Measurements from ENCODE around the gene ANO10. TPM values are rescaled to one million over a fixed set of nuclear protein-coding genes. Genes with fewer than 3 reads are reported as not detected.
"Not testable (repeated sequence)": the region's sequence is repeated elsewhere in the genome, so short reads cannot be mapped to it uniquely, and the experiment has no call there.

The ANO10 gene
- total RNA-seq, 1 experiment from 2014 or later: 23.7 TPM

DNA sequence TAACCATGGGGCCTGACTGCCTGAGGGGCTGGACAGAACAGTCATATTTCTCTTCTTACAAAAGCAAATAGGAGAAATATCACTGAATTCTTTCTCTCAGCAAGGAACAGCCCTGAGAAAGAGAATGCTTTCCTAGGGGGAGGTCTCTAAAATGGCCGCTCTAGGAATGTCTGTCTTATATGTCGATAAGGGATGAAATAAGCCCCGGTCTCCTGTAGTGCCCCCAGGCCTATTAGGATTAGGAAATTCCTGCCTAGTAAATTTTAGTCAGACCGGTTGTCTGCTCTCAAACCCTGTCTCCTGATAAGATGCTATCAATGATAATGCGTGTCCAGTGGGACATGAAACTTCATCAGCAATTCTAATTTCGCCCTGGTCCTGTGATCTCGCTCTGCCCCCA lies 103.3 kb downstream of the ANO10 start:
- intact Hi-C loops (cut with micrococcal nuclease); CTCF ChIA-PET; ATAC-seq; H3K9me2 ChIP-seq (replicated peaks; ENCODE audit: low read length); DNase-seq; POLR2A ChIA-PET (ENCODE audit: unreplicated experiment); H3K27me3 ChIP-seq (ENCODE audit: low read length); H3K4me3 ChIP-seq (ENCODE audit: low read length); H3K4me2 ChIP-seq (ENCODE audit: low read length); H2AFZ ChIP-seq (ENCODE audit: low read length); BruUV-seq (replicated peaks); H4K20me1 ChIP-seq (ENCODE audit: low read length); H3K4me1 ChIP-seq (ENCODE audit: insufficient read depth, low read length); H3K9ac ChIP-seq (ENCODE audit: low read length); H3K27ac ChIP-seq (ENCODE audit: low read length); H3K79me2 ChIP-seq (ENCODE audit: low read length); H3F3A ChIP-seq (ENCODE audit: low read length, unreplicated experiment): not testable (repeated sequence)
- H3K9me3 ChIP-seq (ENCODE audit: low read length): peaks cover 11% of the 10 kb centered on the region; the same call in 1 of the 2 replicates
- H3K36me3 ChIP-seq (ENCODE audit: low read depth, low read length): peaks cover 28% of the 10 kb centered on the region; the same call in 1 of the 2 replicates

DNA sequence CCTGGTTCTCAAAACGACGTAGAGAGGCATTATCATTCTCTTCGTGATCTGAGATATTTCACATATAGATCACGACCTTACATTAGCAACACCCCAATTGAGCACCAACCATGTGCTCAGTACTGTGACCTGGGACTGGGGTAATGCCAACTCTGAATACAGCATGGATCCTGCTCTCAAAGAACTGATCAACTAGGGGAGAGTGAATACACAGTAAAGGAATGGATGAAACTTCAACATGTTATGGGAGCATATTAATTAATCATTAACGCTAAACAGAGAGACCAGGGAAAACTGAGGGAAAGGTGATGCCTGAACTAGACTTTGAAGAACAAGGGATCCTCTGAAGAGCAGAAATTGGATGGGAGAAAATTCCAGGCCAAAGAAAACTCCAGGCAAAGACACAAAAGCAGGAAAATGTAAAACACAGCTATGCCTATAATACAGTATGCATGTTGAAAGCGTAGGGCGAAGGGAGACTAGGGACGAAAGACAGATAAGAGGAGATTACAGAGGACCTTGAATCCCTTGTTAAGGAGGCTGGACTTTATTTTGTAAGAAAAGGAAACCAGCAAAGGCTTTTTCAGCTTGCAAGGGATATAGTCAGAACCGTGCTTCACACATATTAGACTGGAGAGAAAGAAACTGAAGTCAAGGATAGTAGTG lies 105.7 kb downstream of the ANO10 start:
- no peak overlapping the region for H3K27ac ChIP-seq (ENCODE audit: low read length)
- no peaks in the 10 kb centered on the region for H3K4me1 ChIP-seq (ENCODE audit: insufficient read depth, low read length)
- H3K27me3 ChIP-seq (ENCODE audit: low read length): no peaks in the 10 kb centered on the region
- ChIA-PET POLR2A (ENCODE audit: unreplicated experiment) (no interaction called here), CTCF (interaction anchor here (0.7 kb wide), 1 partner anchor 116 kb away, joined by 3 read pairs; no protein-coding TSS in a partner anchor)
- no peak overlapping the region for H3K4me2 ChIP-seq (ENCODE audit: low read length)
- intact Hi-C loops (cut with micrococcal nuclease): no loop called here
- H3K9me2 ChIP-seq (replicated peaks; ENCODE audit: low read length): no peaks in the 10 kb centered on the region
- H3K9me3 ChIP-seq (ENCODE audit: low read length): peaks cover 11% of the 10 kb centered on the region; the same call in 1 of the 2 replicates
- H3K4me3 ChIP-seq (ENCODE audit: low read length): no peak overlapping the region
- H3K36me3 ChIP-seq (ENCODE audit: low read depth, low read length): peaks cover 22% of the 10 kb centered on the region; the same call in 1 of the 2 replicates
- no TSS peak for BruUV-seq (replicated peaks)
- no peak overlapping the region for H2AFZ ChIP-seq (ENCODE audit: low read length)
- H4K20me1 ChIP-seq (ENCODE audit: low read length): no peaks in the 10 kb centered on the region
- no peaks in the 10 kb centered on the region for H3F3A ChIP-seq (ENCODE audit: low read length, unreplicated experiment)
- no peak for TF ChIP-seq EZH2phosphoT487 (IDR thresholded peaks at IDR 0.05; ENCODE audit: borderline replicate concordance, low read length)
- TF ChIP-seq, protein P1, sequence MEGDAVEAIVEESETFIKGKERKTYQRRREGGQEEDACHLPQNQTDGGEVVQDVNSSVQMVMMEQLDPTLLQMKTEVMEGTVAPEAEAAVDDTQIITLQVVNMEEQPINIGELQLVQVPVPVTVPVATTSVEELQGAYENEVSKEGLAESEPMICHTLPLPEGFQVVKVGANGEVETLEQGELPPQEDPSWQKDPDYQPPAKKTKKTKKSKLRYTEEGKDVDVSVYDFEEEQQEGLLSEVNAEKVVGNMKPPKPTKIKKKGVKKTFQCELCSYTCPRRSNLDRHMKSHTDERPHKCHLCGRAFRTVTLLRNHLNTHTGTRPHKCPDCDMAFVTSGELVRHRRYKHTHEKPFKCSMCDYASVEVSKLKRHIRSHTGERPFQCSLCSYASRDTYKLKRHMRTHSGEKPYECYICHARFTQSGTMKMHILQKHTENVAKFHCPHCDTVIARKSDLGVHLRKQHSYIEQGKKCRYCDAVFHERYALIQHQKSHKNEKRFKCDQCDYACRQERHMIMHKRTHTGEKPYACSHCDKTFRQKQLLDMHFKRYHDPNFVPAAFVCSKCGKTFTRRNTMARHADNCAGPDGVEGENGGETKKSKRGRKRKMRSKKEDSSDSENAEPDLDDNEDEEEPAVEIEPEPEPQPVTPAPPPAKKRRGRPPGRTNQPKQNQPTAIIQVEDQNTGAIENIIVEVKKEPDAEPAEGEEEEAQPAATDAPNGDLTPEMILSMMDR (conservative IDR thresholded peaks at IDR 0.05; ENCODE audit: low read depth, low read length): no peak
- TF ChIP-seq EZH2 (IDR thresholded peaks at IDR 0.05; ENCODE audit: low read length, unreplicated experiment): no peak
- DNase-seq: no peak
- ATAC-seq: no peak
- no peak overlapping the region for H3K9ac ChIP-seq (ENCODE audit: low read length)
- H3K79me2 ChIP-seq (ENCODE audit: low read length): no peaks in the 10 kb centered on the region

DNA sequence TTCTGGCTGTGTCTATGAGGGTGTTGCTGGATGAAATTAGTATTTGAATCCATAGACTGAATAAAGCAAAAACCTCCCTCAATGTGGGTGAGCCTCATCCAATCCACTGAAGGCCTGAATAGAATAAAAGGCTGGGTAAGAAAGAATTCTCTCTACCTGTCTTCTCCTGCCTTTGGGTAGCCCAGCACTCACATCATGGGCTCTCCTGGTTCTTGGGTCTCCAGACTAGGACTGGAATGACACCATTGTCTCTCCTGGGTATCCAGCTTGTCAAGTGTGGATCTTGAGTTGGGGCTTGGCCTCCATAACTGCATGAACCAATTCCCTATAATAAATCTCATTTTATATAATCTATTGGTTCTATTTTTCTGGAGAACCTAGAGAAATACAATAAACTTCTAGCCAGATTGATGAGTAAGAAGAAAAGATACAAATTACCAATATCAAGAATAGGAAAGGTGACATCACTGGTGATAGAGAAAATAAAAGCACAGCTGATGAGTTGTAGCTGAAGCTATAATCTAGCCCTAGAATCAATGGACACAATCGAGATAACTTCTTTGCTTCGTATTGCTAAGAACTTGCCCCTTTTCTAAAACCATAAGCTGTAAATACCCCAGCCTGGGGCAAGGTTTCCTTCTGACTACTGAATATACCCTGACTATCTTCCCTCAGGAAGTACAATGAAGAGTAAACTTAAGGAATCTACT lies 106.4 kb downstream of the ANO10 start:
- no peak for DNase-seq
- BruUV-seq (replicated peaks): no TSS peak
- no peak for ATAC-seq

More for the DNA sequence above, 106.4 kb downstream of the ANO10 start:
- Histone ChIP-seq H3K9me3 (ENCODE audit: low read length) (peaks cover 11% of the 10 kb centered on the region; the same call in 1 of the 2 replicates), H3K79me2 (ENCODE audit: low read length) (no peaks in the 10 kb centered on the region), H2AFZ (ENCODE audit: low read length) (no peak overlapping the region), H3K9ac (ENCODE audit: low read length) (no peak overlapping the region), H3K4me2 (ENCODE audit: low read length) (no peak overlapping the region), H3K4me1 (ENCODE audit: insufficient read depth, low read length) (no peaks in the 10 kb centered on the region), H3K27me3 (ENCODE audit: low read length) (no peaks in the 10 kb centered on the region), H3K4me3 (ENCODE audit: low read length) (no peak overlapping the region), H3K9me2 (replicated peaks; ENCODE audit: low read length) (no peaks in the 10 kb centered on the region), H4K20me1 (ENCODE audit: low read length) (no peaks in the 10 kb centered on the region), H3K36me3 (ENCODE audit: low read depth, low read length) (peaks cover 17% of the 10 kb centered on the region; the same call in 1 of the 2 replicates), H3K27ac (ENCODE audit: low read length) (no peak overlapping the region), H3F3A (ENCODE audit: low read length, unreplicated experiment) (no peaks in the 10 kb centered on the region)
- ChIA-PET CTCF (interaction anchor here (0.7 kb wide), 1 partner anchor 117 kb away, joined by 3 read pairs; no protein-coding TSS in a partner anchor), POLR2A (ENCODE audit: unreplicated experiment) (no interaction called here)
- TF ChIP-seq EZH2phosphoT487 (IDR thresholded peaks at IDR 0.05; ENCODE audit: borderline replicate concordance, low read length) (no peak), EZH2 (IDR thresholded peaks at IDR 0.05; ENCODE audit: low read length, unreplicated experiment) (no peak)
- TF ChIP-seq, protein P1 (conservative IDR thresholded peaks at IDR 0.05; ENCODE audit: low read depth, low read length): no peak
- intact Hi-C loops (cut with micrococcal nuclease): no loop called here
